Measurements from ENCODE around the gene TCEA3. TPM values are rescaled to one million over a fixed set of nuclear protein-coding genes. Genes with fewer than 3 reads are reported as not detected.

The TCEA3 gene
- total and polyA plus RNA-seq, 7 donors, result 70.2 to 301 (median 195) TPM

- Histone ChIP-seq H3K4me1 (peaks cover 52% of the 10 kb centered on the region), H3K36me3 (ENCODE audit: insufficient read depth in 1 of 2, low read depth in 1 of 2) (no peaks in the 10 kb centered on the region), H3K27ac (peak overlapping the region; percentile 30), H3K4me3 (no peak overlapping the region), H3K9me3 (no peaks in the 10 kb centered on the region), H3K27me3 (ENCODE audit: insufficient read depth in 3 of 3, low read length in 2 of 3) (no peaks in the 10 kb centered on the region)
- TF ChIP-seq, protein P1, sequence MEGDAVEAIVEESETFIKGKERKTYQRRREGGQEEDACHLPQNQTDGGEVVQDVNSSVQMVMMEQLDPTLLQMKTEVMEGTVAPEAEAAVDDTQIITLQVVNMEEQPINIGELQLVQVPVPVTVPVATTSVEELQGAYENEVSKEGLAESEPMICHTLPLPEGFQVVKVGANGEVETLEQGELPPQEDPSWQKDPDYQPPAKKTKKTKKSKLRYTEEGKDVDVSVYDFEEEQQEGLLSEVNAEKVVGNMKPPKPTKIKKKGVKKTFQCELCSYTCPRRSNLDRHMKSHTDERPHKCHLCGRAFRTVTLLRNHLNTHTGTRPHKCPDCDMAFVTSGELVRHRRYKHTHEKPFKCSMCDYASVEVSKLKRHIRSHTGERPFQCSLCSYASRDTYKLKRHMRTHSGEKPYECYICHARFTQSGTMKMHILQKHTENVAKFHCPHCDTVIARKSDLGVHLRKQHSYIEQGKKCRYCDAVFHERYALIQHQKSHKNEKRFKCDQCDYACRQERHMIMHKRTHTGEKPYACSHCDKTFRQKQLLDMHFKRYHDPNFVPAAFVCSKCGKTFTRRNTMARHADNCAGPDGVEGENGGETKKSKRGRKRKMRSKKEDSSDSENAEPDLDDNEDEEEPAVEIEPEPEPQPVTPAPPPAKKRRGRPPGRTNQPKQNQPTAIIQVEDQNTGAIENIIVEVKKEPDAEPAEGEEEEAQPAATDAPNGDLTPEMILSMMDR (IDR thresholded peaks at IDR 0.05), result no peak
- intact Hi-C loops (cut with DNase I), result loop anchor here in 1 of 2 donors (5.0 kb wide), 1 partner anchor 34 kb away; no protein-coding TSS in a partner anchor
- WGBS, 3 donors, result 80 to 84% (median 82%) methylated on average over 4 of the region's 4 CpGs
- DNase-seq, result no peak
- no peak for ATAC-seq
Observed at GRCh38 chr1:23471473-23472075, 47.0 kb upstream of the TCEA3 start.

DNA sequence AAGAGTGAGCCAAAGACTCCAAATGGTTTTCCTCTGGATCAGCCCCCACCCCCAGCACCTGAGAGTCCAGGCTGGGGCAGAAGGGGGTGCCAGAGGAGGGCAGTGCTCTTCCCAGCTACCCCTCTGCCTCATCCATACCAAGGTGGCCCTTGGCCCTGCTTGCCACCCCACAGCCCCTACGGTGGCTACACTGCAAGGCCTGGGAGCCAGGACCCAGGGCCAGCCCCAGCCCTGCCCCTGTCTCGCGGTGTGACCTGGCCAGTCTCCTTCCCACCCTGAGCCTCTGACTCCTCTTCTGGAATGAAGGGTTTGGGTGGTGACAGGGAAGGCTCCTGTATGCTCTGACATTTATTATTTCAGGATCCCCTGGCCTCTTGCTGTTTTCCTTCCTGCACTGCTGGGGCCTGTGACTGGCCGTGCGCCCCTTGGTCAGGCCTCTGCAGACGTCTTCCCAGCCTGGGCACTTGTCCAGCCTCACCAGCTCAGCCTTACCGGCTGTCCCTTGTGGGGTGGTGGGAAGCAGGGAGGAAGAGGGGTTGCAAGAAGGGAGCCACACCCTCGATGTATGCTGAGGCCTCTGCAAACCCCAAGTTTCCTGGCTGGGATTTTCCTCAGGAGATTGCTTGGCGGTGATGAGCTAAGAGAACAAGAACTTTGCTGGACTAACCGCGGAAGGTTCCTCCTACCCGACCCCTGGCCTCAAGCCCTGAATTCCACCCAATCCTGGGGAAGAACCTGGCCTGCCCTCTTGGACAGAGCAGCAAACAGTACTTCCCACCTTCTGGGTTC lies 45.9 kb upstream of the TCEA3 start:
- peaks cover 48% of the 10 kb centered on the region for H3K4me1 ChIP-seq
- DNase-seq, result peak; percentile 80 to 82

DNA sequence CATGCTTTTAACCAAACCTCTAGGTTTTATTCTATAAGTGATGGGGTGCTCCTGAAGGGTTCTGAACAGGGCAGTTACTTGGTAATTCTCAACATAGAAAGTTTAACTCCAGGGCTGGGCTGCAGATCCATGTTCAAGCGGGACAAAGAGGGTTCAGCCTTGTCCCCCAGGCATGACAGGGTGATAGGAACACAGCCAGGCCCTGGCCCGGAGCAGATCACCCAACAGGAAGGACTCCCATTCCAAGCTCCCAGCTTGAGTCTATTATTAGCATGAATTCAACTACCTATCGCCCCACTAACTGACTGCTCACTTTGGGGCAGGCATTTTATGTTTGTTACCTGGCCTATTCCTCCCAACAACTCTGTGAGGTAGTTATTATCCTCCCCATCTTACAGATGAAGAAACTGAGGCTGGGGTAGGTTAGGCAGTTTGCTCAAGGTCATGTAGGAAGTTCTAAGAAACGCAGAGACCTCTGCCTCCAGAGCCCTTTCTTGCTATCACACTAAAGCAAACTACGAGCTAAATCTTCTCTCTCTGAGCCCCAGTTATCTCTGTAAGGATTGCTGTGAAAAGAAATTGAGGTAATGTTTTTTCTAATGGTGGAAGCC lies 44.9 kb upstream of the TCEA3 start:
- Histone ChIP-seq H3K36me3 (ENCODE audit: insufficient read depth in 1 of 2, low read depth in 1 of 2) (no peaks in the 10 kb centered on the region), H3K9me3 (no peaks in the 10 kb centered on the region), H3K27ac (peak overlapping the region; percentile 53), H3K4me1 (peaks cover 40% of the 10 kb centered on the region), H3K4me3 (no peak overlapping the region), H3K27me3 (ENCODE audit: insufficient read depth in 3 of 3, low read length in 2 of 3) (no peaks in the 10 kb centered on the region)
- 38 to 50% (median 44%) methylated on average over 5 of the region's 5 CpGs for WGBS, 3 donors
- ATAC-seq (no peak), DNase-seq (no peak)
- intact Hi-C loops (cut with DNase I), result no loop called here
- TF ChIP-seq, protein P1 (IDR thresholded peaks at IDR 0.05), result no peak

More for the DNA sequence above, 45.9 kb upstream of the TCEA3 start:
- TF ChIP-seq, protein P1 (IDR thresholded peaks at IDR 0.05), result no peak
- H3K36me3 ChIP-seq (ENCODE audit: insufficient read depth in 1 of 2, low read depth in 1 of 2), result no peaks in the 10 kb centered on the region
- no peaks in the 10 kb centered on the region for H3K9me3 ChIP-seq
- H3K27ac ChIP-seq, result peak overlapping the region; percentile 53
- no peaks in the 10 kb centered on the region for H3K27me3 ChIP-seq (ENCODE audit: insufficient read depth in 3 of 3, low read length in 2 of 3)
- intact Hi-C loops (cut with DNase I), result loop anchor here in 1 of 2 donors (5.0 kb wide), 1 partner anchor 33 kb away; no protein-coding TSS in a partner anchor
- 33 to 49% (median 35%) methylated on average over 11 to 12 of the region's 12 CpGs for WGBS, 3 donors
- ATAC-seq, result peak; percentile 10 to 38 (median 24)
- H3K4me3 ChIP-seq, result no peak overlapping the region

DNA sequence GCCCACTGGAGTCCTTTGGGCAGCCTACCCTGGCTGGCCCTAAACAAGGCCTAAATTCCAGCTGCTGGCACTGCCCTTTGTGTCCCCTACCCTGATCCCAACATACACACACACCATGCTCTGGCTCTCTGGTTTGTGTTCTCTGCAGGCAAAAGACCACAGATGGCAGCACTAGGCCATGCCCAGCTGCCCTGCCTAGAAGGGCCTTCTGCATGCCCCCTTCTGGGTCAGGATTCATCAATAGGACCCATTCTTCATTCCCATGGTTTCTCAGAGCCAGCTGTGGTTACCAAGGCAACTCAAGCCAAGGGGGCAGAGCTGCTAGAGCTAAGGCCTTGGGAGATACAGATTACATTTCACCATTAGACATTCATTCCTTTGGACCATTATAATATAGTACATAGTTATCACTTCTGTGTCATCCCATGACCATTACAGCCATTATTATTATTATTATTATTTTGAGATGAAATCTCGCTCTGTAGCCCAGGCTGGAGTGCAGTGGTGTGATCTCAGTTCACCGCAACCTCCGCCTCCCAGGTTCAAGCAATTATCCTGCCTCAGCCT lies 42.0 kb upstream of the TCEA3 start:
- Histone ChIP-seq H3K4me1 (peaks cover 31% of the 10 kb centered on the region), H3K36me3 (ENCODE audit: insufficient read depth in 1 of 2, low read depth in 1 of 2) (no peaks in the 10 kb centered on the region), H3K27me3 (ENCODE audit: insufficient read depth in 3 of 3, low read length in 2 of 3) (no peaks in the 10 kb centered on the region), H3K27ac (no peak overlapping the region), H3K4me3 (no peak overlapping the region), H3K9me3 (no peaks in the 10 kb centered on the region)
- TF ChIP-seq, protein P1 (IDR thresholded peaks at IDR 0.05), result no peak
- WGBS, 3 donors, result 98 to 100% (median 100%) methylated on average over 3 of the region's 3 CpGs
- ATAC-seq (no peak), DNase-seq (no peak)
- intact Hi-C loops (cut with DNase I), result no loop called here

Data from psoas muscle (tissue), 8 donors.